ENCODE data around the gene ACVRL1. TPM values are rescaled to one million over a fixed set of nuclear protein-coding genes. Genes with fewer than 3 reads are reported as not detected.

Gene ACVRL1
- total RNA-seq, 1 experiment from 2014 or later, result 0.36 TPM

DNA sequence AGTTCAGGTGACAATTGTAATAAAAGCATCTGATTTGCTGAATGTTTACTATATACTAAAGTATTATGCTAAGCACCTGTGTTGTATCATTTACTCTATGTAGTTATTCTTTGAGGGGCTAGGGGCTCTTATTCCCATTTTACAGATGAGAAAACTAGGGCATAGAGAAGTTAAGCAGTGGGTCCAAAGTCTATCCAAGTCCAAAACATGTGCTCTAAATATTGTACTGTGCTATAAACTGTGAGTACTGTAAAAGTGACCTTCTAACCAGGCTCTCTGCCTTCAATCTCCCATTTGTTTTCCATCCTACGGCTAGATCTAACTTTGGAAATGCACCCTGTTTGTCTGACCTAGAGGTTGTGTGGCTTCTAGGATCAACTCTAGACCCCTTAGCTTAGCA lies 53.2 kb downstream of the ACVRL1 start:
- no peak overlapping the region for H3K4me3 ChIP-seq (ENCODE audit: low read depth in 2 of 2, low read length in 2 of 2)
- no peak for ATAC-seq

DNA sequence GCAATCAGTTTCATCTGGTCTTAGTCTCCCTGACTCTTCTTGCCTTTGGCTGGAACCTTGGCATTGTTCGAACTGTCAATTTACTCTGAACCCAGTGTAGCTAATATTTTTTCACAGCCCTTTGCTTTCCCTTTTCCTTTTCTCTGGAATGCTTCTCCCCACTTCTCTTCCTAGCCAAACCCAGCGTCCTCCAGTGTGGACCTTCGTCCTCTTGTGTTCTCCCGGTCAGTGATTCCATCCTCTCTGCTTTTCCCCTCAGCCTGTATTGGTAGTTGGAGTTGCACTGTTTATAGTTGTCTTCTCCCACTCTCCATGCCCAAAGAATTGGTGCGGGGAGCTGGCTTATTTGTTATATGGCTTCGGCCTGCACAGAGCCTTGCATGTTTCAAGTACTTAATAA lies 53.6 kb downstream of the ACVRL1 start:
- Histone ChIP-seq H3K4me3 (ENCODE audit: low read depth in 2 of 2, low read length in 2 of 2) (no peak overlapping the region), H3K27ac (ENCODE audit: low read length) (no peak overlapping the region; the same call in 1 of the 2 replicates), H3K9me3 (ENCODE audit: control insufficient read depth, insufficient read depth, low read depth, low read length) (no peaks in the 10 kb centered on the region), H3K4me1 (ENCODE audit: control insufficient read depth, insufficient read depth, low read length) (peaks cover 27% of the 10 kb centered on the region), H3K36me3 (ENCODE audit: control insufficient read depth, insufficient read depth, low read length) (no peaks in the 10 kb centered on the region), H3K27me3 (ENCODE audit: control insufficient read depth, insufficient read depth, low read length) (no peaks in the 10 kb centered on the region)
- intact Hi-C loops (cut with micrococcal nuclease; ENCODE audit: unreplicated experiment) (no loop called here), in situ Hi-C loops (cut with HindIII; ENCODE audit: low pct_unique_long_range_greater_than_20kb, low sequenced_read_pairs) (no loop called here)
- no peak for ATAC-seq
- TF ChIP-seq, protein P1, sequence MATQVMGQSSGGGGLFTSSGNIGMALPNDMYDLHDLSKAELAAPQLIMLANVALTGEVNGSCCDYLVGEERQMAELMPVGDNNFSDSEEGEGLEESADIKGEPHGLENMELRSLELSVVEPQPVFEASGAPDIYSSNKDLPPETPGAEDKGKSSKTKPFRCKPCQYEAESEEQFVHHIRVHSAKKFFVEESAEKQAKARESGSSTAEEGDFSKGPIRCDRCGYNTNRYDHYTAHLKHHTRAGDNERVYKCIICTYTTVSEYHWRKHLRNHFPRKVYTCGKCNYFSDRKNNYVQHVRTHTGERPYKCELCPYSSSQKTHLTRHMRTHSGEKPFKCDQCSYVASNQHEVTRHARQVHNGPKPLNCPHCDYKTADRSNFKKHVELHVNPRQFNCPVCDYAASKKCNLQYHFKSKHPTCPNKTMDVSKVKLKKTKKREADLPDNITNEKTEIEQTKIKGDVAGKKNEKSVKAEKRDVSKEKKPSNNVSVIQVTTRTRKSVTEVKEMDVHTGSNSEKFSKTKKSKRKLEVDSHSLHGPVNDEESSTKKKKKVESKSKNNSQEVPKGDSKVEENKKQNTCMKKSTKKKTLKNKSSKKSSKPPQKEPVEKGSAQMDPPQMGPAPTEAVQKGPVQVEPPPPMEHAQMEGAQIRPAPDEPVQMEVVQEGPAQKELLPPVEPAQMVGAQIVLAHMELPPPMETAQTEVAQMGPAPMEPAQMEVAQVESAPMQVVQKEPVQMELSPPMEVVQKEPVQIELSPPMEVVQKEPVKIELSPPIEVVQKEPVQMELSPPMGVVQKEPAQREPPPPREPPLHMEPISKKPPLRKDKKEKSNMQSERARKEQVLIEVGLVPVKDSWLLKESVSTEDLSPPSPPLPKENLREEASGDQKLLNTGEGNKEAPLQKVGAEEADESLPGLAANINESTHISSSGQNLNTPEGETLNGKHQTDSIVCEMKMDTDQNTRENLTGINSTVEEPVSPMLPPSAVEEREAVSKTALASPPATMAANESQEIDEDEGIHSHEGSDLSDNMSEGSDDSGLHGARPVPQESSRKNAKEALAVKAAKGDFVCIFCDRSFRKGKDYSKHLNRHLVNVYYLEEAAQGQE (IDR thresholded peaks at IDR 0.05; ENCODE audit: insufficient read depth in 1 of 2, low read depth in 2 of 2, low read length in 1 of 2), result no peak
- DNase-seq (ENCODE audit: low read depth, low spot score), result no peak
- no TSS peak for BruUV-seq (replicated peaks)
- POLR2A ChIA-PET, result no interaction called here
- CTCF ChIA-PET, result no interaction called here

More for the DNA sequence above, 53.2 kb downstream of the ACVRL1 start:
- no peaks in the 10 kb centered on the region for H3K27me3 ChIP-seq (ENCODE audit: control insufficient read depth, insufficient read depth, low read length)
- intact Hi-C loops (cut with micrococcal nuclease; ENCODE audit: unreplicated experiment), result no loop called here
- BruUV-seq (replicated peaks), result no TSS peak
- TF ChIP-seq, protein P2, sequence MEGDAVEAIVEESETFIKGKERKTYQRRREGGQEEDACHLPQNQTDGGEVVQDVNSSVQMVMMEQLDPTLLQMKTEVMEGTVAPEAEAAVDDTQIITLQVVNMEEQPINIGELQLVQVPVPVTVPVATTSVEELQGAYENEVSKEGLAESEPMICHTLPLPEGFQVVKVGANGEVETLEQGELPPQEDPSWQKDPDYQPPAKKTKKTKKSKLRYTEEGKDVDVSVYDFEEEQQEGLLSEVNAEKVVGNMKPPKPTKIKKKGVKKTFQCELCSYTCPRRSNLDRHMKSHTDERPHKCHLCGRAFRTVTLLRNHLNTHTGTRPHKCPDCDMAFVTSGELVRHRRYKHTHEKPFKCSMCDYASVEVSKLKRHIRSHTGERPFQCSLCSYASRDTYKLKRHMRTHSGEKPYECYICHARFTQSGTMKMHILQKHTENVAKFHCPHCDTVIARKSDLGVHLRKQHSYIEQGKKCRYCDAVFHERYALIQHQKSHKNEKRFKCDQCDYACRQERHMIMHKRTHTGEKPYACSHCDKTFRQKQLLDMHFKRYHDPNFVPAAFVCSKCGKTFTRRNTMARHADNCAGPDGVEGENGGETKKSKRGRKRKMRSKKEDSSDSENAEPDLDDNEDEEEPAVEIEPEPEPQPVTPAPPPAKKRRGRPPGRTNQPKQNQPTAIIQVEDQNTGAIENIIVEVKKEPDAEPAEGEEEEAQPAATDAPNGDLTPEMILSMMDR (IDR thresholded peaks at IDR 0.05), result no peak
- TF ChIP-seq POLR2AphosphoS5 (IDR thresholded peaks at IDR 0.05; ENCODE audit: low read depth, low read length) (no peak), TCF7L2 (IDR thresholded peaks at IDR 0.05; ENCODE audit: low read depth, low read length) (no peak), SIN3A (IDR thresholded peaks at IDR 0.05; ENCODE audit: borderline replicate concordance, insufficient read depth, low read depth, low read length) (no peak)
- TF ChIP-seq, protein P1 (IDR thresholded peaks at IDR 0.05; ENCODE audit: insufficient read depth in 1 of 2, low read depth in 2 of 2, low read length in 1 of 2), result no peak
- H3K9me3 ChIP-seq (ENCODE audit: control insufficient read depth, insufficient read depth, low read depth, low read length), result no peaks in the 10 kb centered on the region
- H3K27ac ChIP-seq (ENCODE audit: low read length), result no peak overlapping the region; the same call in 1 of the 2 replicates
- ChIA-PET CTCF (no interaction called here), POLR2A (no interaction called here)
- DNase-seq (ENCODE audit: low read depth, low spot score), result no peak
- H3K36me3 ChIP-seq (ENCODE audit: control insufficient read depth, insufficient read depth, low read length), result no peaks in the 10 kb centered on the region
- in situ Hi-C loops (cut with HindIII; ENCODE audit: low pct_unique_long_range_greater_than_20kb, low sequenced_read_pairs), result no loop called here
- peaks cover 31% of the 10 kb centered on the region for H3K4me1 ChIP-seq (ENCODE audit: control insufficient read depth, insufficient read depth, low read length)

Data from Panc1 (cell line).